Activated CD4-positive, alpha-beta T cell treated with anti-CD3 and anti-CD28 coated beads, Interleukin-2, amount 10 ng/mL, durations not matched to agents 7 days and 5 days (primary cell): ENCODE measurements around the gene TSPAN3. TPM values are rescaled to one million over a fixed set of nuclear protein-coding genes. Genes with fewer than 3 reads are reported as not detected.

ENCODE experiments used
- CTCF ChIA-PET: fragments of 350-600 bp; sonication (Branson Sonifier 250); formaldehyde crosslinking; loops from one replicate; lab custom pipeline; 2021; ENCODE audit warnings: antibody characterized with exemption; lab: Charles Lee
- POLR2A ChIA-PET: fragments of 350-600 bp; sonication (Branson Sonifier 250); formaldehyde crosslinking; loops from one replicate; lab custom pipeline; 2021; ENCODE audit warnings: antibody characterized with exemption; lab: Charles Lee
- DNase-seq: peaks from one replicate; pipeline ENCODE4 v3.0.0-alpha.2; 2020
- H3K27ac Mint-ChIP-seq: one replicate; pipeline ENCODE4 v1.8.0; 2021; ENCODE audit warnings: mild to moderate bottlenecking, moderate library complexity, mixed read lengths
- H3K27me3 Mint-ChIP-seq: one replicate; pipeline ENCODE4 v1.8.0; 2021; ENCODE audit warnings: mixed read lengths
- H3K36me3 Mint-ChIP-seq: one replicate; pipeline ENCODE4 v1.8.0; 2021; ENCODE audit warnings: low read depth, mixed read lengths
- H3K4me1 Mint-ChIP-seq: one replicate; pipeline ENCODE4 v1.8.0; 2021; ENCODE audit warnings: mixed read lengths
- H3K4me3 Mint-ChIP-seq: one replicate; pipeline ENCODE4 v1.8.0; 2021; ENCODE audit warnings: mild to moderate bottlenecking, moderate library complexity, mixed read lengths
- H3K9me3 Mint-ChIP-seq: one replicate; pipeline ENCODE4 v1.8.0; 2021; ENCODE audit warnings: mixed read lengths
- total RNA-seq, 2 experiments: library from RNA; stranded (reverse); gene quantifications; one replicate each; pipeline ENCODE4 v1.2.3, GENCODE V29; 2021

TSPAN3 gene
- total RNA-seq, 2 experiments from 2014 or later: 14.5 to 16.7 TPM

DNA sequence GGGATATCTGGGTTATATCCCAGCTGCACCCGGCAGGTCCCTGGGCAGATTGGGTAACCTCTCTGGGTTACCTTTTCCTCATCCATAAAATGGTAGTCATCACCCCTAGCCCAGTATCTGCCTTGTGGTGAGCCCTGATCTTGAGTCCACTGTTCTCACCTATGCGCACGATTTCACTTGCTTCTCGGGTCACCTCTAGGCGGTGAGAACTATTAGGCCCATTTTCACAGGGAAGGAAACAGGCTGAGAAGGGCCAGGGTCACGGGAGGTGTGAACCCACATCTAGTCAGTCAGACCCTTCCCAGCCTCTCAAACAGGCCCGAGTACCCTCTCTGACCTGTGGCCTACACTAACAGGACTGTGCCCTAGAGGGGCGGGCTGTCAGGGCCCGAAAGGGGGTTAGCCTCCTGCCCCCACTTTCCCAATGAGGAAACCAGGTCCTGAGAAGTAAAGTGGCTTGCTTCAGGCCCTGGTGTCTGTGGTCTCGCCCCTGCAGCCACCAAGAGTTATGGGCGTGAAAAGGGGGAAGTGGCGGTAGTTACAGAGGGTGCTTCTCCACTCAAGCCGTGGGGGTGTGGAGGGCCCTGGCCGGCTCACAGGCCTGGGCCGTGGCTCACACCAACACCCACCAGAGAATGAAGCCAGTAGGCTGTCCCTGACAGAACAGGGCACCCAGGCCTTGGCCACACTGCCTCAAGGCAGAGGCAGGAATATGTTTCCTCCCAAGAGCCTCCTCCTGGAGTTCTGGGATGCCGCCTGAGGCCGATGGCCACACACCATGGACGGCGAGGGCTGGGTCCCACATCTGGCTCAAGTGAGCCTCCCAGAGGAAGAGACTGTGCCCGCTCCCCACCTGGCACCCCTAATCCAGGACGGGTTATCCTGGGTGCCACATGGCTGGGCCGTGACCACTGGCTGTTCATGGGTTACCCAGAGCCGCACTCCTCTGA is 56.5 kb downstream of the TSPAN3 start:
- DNase-seq: no peak
- Mint-ChIP-seq H3K36me3 (peaks cover 59% of the 10 kb centered on the region), H3K4me1 (peaks cover 88% of the 10 kb centered on the region), H3K4me3 (peak overlapping the region; percentile 61), H3K27me3 (no peaks in the 10 kb centered on the region), H3K27ac (peak overlapping the region; percentile 93), H3K9me3 (no peaks in the 10 kb centered on the region)
- ChIA-PET POLR2A (no interaction called here), CTCF (interaction anchor here (0.9 to 4.3 kb wide), 10 partner anchors 9 to 40 kb away, joined by 3 to 18 read pairs (median 6); partner anchors contain the start of gene PSTPIP1)

DNA sequence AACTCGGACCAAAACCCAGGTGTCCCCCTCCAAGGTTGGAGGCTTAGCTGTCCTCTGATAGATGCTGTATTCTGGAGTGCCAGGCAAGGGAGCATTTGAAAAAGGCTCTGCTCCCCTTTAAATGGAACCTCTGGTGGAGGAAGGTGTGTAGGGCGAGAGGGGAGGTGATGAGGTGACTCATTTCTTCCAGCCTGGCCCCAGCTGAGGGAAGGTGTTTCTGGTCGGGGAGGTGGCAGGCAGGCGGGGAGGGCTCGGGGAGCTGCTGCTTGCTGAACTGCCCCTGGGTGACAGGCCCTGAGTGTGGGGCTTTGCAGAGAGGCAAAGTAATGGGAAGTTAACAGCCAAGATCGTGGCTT is 57.2 kb downstream of the TSPAN3 start:
- ChIA-PET CTCF (interaction anchor here (0.9 to 4.3 kb wide), 9 partner anchors 9 to 39 kb away, joined by 3 to 18 read pairs (median 6); partner anchors contain the start of gene PSTPIP1), POLR2A (interaction anchor here (0.7 kb wide), 1 partner anchor 29 kb away, joined by 3 read pairs; no protein-coding TSS in a partner anchor)
- Mint-ChIP-seq H3K27ac (peak overlapping the region; percentile 93), H3K4me3 (peak overlapping the region; percentile 61), H3K27me3 (no peaks in the 10 kb centered on the region), H3K36me3 (peaks cover 58% of the 10 kb centered on the region), H3K9me3 (no peaks in the 10 kb centered on the region), H3K4me1 (peaks cover 90% of the 10 kb centered on the region)
- peak; percentile 86 for DNase-seq

DNA sequence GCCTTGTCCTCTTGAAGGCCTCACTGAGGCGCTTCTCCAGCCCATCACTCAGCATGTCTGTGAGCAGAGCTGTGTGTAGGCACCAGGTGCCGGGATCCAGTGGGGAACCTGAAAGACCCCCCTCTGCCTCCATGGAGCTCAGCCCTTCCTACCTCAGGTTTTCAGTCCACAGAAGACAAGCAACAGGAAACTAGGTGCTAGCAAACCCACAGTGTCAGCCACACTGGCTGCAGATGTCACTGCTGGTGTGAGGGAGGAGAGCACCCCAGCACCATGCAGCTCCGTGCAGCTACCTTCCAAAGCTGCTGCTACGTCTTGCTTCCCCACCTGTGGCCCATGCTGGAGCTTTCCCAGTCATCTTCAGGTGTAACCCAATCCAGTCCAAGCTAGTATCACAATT is 58.0 kb downstream of the TSPAN3 start:
- H3K4me1 Mint-ChIP-seq: peaks cover 86% of the 10 kb centered on the region
- peaks cover 50% of the 10 kb centered on the region for H3K36me3 Mint-ChIP-seq
- H3K27ac Mint-ChIP-seq: peak overlapping the region; percentile 93
- CTCF ChIA-PET: interaction anchor here (1.0 to 4.3 kb wide), 9 partner anchors 9 to 82 kb away, joined by 3 to 18 read pairs (median 6); partner anchors contain the start of genes PSTPIP1 and RCN2
- H3K27me3 Mint-ChIP-seq: no peaks in the 10 kb centered on the region
- H3K4me3 Mint-ChIP-seq: peak overlapping the region; percentile 61
- POLR2A ChIA-PET: interaction anchor here (0.7 kb wide), 1 partner anchor 28 kb away, joined by 3 read pairs; no protein-coding TSS in a partner anchor
- DNase-seq: peak; percentile 68
- no peaks in the 10 kb centered on the region for H3K9me3 Mint-ChIP-seq

DNA sequence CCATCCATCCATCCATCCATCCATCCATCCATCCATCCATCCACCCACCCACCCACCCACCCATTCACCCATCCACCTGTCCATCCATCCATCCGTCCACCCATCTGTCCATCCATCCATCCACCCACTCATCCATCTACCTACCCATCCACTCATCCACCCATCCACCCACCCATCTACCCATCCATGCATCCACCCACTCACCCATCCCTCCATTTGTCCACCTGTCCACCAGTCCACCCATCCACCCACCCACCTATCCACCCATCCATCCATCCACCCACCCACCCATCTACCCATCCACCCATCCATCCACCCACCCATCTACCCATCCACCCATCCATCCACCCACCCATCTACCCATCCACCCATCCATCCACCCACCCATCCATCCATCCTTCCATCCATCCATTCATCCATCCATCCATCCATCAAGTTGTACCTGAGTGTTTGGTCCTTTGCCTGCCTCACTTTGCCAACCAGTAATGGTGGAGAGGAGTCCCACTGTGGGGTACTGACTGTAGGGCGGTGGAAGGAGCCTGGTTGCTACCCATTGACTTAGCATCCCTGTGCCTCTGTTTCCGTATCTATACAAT is 58.7 kb downstream of the TSPAN3 start:
- POLR2A ChIA-PET: no interaction called here

DNA sequence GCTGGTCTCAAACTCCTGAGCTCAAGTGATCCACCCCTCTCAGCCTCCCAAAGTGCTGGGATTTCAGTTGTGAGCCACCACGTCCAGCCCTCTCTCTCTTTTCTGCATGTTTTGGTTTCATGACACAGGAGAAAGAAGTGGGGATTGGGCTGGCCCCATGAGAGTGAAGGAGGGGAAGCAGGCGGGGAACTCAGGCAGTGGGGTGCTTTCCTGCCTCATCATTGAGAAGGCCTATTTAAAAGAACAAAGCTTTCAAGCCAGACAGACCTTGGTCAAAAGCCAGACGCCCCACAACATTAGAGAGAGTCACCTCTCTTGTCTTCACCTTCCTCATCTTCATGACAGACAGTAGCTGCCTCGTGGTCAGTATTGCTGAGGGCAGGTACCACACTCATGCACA is 60.1 kb downstream of the TSPAN3 start:
- DNase-seq: no peak
- Mint-ChIP-seq H3K36me3 (peaks cover 60% of the 10 kb centered on the region), H3K4me1 (peaks cover 84% of the 10 kb centered on the region), H3K9me3 (no peaks in the 10 kb centered on the region), H3K27ac (peak overlapping the region; percentile 71), H3K27me3 (no peaks in the 10 kb centered on the region), H3K4me3 (no peak overlapping the region)
- POLR2A ChIA-PET: interaction anchor here (0.7 kb wide), 1 partner anchor 96 kb away, joined by 3 read pairs; no protein-coding TSS in a partner anchor
- CTCF ChIA-PET: interaction anchor here (1.0 kb wide), 1 partner anchor 9 kb away, joined by 4 read pairs; no protein-coding TSS in a partner anchor

More for the DNA sequence above, 58.7 kb downstream of the TSPAN3 start:
- CTCF ChIA-PET: interaction anchor here (1.2 to 4.3 kb wide), 5 partner anchors 8 to 39 kb away, joined by 3 to 18 read pairs (median 6); partner anchors contain the start of gene PSTPIP1
- H3K9me3 Mint-ChIP-seq: no peaks in the 10 kb centered on the region
- H3K36me3 Mint-ChIP-seq: peaks cover 46% of the 10 kb centered on the region
- DNase-seq: no peak
- peaks cover 80% of the 10 kb centered on the region for H3K4me1 Mint-ChIP-seq
- H3K4me3 Mint-ChIP-seq: peak overlapping the region; percentile 61
- peak overlapping the region; percentile 93 for H3K27ac Mint-ChIP-seq
- no peaks in the 10 kb centered on the region for H3K27me3 Mint-ChIP-seq

DNA sequence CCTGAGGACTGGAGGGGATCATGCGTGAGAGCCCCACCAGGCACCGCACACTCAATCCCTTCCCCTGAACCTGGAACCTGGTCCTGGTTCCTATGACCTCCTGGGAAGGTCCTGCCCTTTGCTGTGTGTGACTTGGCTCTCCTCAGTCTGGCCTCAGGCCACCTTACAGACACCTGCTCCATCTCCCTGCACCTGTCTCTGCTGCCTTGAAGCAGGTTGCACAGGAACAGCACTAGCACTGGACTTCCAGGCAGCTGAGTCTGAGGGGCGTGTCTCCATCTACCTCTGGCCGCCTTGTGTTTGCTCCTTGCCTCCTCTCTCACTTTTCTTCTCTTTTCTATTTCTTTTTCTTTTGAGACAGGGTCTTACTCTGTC is 60.6 kb downstream of the TSPAN3 start:
- Mint-ChIP-seq H3K4me3 (no peak overlapping the region), H3K36me3 (peaks cover 62% of the 10 kb centered on the region), H3K4me1 (peaks cover 84% of the 10 kb centered on the region), H3K27ac (peak overlapping the region; percentile 71), H3K27me3 (no peaks in the 10 kb centered on the region), H3K9me3 (no peaks in the 10 kb centered on the region)
- CTCF ChIA-PET: interaction anchor here (1.0 kb wide), 1 partner anchor 9 kb away, joined by 4 read pairs; no protein-coding TSS in a partner anchor
- POLR2A ChIA-PET: interaction anchor here (0.7 kb wide), 1 partner anchor 96 kb away, joined by 3 read pairs; no protein-coding TSS in a partner anchor
- DNase-seq: no peak

DNA sequence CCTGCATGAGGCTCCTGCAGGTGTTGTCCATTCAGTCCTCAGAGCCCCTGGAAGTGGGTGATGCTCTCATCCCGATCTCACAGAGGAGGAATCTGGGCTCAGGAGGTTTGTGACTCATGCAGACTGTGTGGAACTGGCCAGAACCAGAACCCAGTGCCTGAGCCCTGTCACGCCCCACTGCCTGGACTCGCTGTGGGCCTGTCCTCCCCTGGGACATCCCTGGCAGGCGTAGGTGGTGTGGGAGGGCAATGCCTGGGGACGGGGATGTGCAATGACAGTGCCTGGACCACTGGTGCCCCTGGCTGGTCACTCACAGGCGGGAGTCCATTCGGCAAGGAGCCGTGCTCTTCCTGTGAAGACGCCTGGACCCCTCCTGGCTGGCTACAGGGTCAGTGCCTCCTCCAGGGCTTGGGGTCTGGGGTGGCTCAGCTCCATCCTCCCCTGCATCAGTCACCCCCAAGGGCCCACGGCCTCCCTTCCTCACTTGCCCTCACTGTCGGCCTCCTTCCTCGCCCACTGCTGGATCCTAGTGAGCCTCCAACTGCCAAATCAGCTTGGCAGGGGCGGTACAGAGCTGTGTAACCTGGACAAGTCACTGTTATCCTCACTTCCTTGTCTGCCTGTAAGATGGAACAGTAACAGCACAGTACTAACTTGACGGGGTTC is 61.1 kb downstream of the TSPAN3 start:
- H3K27ac Mint-ChIP-seq: peak overlapping the region; percentile 71
- no peak overlapping the region for H3K4me3 Mint-ChIP-seq
- no peaks in the 10 kb centered on the region for H3K9me3 Mint-ChIP-seq
- DNase-seq: no peak
- ChIA-PET CTCF (no interaction called here), POLR2A (interaction anchor here (0.6 kb wide), 1 partner anchor 959 kb away, joined by 4 read pairs; no protein-coding TSS in a partner anchor)
- peaks cover 58% of the 10 kb centered on the region for H3K36me3 Mint-ChIP-seq
- H3K27me3 Mint-ChIP-seq: no peaks in the 10 kb centered on the region
- peaks cover 82% of the 10 kb centered on the region for H3K4me1 Mint-ChIP-seq

DNA sequence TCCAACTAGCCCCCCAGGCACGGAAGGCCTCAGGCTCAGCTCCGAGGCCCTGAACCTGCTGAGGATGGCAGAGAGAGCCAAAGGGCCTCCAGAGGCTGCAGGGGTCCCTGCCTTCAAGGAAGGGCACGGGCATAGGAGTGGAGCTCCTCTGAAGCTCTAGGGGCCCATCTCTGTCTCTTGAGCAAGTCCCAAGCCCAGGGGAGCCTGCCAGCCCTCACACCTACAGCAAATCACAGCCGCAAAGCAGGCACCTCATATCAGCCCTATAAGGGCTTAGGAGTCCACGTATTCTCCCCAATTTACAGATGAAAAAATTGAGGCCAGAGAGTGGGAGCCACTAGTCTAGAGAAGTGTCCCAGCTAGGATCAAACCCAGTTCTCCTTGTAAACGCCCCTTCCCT is 61.7 kb downstream of the TSPAN3 start:
- no peak for DNase-seq
- CTCF ChIA-PET: no interaction called here
- Mint-ChIP-seq H3K9me3 (peaks cover 2% of the 10 kb centered on the region), H3K4me1 (peaks cover 82% of the 10 kb centered on the region), H3K4me3 (no peak overlapping the region), H3K36me3 (peaks cover 64% of the 10 kb centered on the region), H3K27me3 (no peaks in the 10 kb centered on the region), H3K27ac (no peak overlapping the region)
- POLR2A ChIA-PET: interaction anchor here (0.6 kb wide), 1 partner anchor 959 kb away, joined by 4 read pairs; no protein-coding TSS in a partner anchor

DNA sequence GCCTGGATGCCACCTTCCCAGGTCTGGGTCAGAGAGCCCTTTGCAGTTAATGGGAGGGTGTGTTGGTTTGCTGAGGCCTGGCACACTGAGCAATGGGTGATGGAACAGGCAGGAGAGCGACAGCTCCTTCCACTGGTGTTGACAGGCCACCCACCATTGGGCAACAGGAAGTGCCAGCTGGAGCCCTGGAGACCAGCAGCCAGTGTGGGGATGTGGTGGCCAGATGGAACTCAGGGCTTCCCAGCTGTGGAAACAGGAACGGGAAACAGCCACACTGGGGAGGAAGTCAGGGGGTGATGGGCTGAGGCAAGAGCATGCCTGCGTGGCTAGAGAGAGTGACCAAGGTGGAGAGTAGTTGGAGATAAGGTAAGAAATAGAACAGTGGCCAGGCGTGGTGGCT is 66.7 kb downstream of the TSPAN3 start:
- Mint-ChIP-seq H3K4me3 (peak overlapping the region; percentile 75), H3K27ac (peak overlapping the region; percentile 92), H3K9me3 (peaks cover 3% of the 10 kb centered on the region), H3K36me3 (peaks cover 58% of the 10 kb centered on the region), H3K27me3 (no peaks in the 10 kb centered on the region), H3K4me1 (peaks cover 84% of the 10 kb centered on the region)
- ChIA-PET POLR2A (no interaction called here), CTCF (interaction anchor here (0.7 to 1.6 kb wide), 3 partner anchors 9 to 19 kb away, joined by 3 to 6 read pairs (median 3); partner anchors contain the start of gene PSTPIP1)
- DNase-seq: no peak

DNA sequence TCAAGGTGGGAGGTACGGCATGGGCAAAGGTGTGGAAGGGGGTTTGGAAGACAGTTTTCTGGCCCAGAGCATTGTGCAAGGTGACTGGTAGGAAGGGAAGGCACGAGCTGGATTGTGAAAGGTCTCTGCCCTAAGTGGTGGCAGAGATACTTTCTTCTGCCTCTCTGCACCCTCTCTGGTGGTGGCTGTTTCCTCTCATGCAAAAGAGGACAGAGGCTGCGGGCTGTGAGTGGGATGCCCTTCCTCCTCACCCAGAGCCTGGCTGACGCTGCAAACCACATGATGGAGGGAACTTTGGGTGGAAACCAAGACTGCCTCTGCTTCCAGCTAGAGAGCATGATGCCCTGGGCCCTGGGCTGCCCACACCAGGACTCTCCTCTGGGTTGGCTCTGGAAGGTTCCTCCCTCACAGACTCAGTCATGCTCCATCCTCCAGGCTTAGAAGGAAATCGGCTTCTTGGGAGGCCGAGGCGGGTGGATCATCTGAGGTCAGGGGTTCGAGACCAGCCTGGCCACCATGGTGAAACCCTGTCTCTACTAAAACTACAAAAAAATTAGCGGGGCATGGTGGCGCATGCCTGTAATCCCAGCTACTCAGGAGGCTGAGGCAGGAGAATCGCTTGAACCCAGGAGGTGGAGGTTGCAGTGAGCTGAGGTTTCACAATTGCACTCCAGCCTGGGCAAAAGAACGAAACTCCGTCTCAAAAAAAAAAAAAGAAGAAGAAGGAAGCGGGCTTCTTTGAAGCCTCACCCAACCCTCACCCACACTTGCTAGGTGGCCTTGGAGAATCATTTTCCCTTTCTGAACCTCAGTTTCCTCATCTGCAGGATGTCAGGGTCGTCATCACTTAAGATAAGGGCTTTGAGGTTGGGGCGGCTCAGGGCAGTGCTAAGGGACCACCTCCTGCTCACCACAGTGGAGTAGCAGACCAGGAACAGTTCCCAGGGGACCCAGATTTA is 67.7 kb downstream of the TSPAN3 start:
- Mint-ChIP-seq H3K36me3 (peaks cover 64% of the 10 kb centered on the region), H3K9me3 (peaks cover 3% of the 10 kb centered on the region), H3K27me3 (no peaks in the 10 kb centered on the region), H3K4me3 (peak overlapping the region; percentile 75), H3K27ac (peak overlapping the region; percentile 92), H3K4me1 (peaks cover 86% of the 10 kb centered on the region)
- DNase-seq: peak; percentile 83
- ChIA-PET CTCF (interaction anchor here (1.4 to 1.6 kb wide), 2 partner anchors 8 to 10 kb away, joined by 3 to 6 read pairs; partner anchors contain the start of gene PSTPIP1), POLR2A (interaction anchor here (0.6 kb wide), 1 partner anchor 8 kb away, joined by 3 read pairs; the partner anchor contains the start of gene PSTPIP1)

DNA sequence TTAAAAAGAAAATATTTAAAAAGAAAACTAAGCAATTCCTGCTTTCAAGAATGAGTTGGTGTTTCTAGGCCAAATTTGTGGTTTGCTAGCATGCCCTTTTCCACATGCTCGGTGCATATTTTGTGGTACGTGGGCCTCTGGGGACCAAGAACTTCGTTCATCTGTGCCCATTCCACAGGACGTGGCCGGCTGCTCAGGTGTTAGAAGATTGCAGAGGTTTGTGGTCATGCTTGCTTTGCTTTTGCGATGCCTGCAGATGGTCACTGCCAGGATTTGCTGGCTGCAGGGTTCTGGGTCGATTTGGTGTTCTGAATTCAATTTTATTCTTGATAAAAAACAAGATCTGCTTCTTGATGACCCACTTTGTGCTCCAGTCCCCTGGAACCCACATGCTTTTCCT is 68.5 kb downstream of the TSPAN3 start:
- ChIA-PET CTCF (interaction anchor here (0.5 to 1.3 kb wide), 3 partner anchors 8 to 1978 kb away, joined by 3 to 4 read pairs (median 4); no protein-coding TSS in a partner anchor), POLR2A (no interaction called here)
- no peak for DNase-seq
- Mint-ChIP-seq H3K27ac (peak overlapping the region; percentile 92), H3K4me3 (peak overlapping the region; percentile 75), H3K9me3 (peaks cover 3% of the 10 kb centered on the region), H3K36me3 (peaks cover 67% of the 10 kb centered on the region), H3K4me1 (peaks cover 92% of the 10 kb centered on the region), H3K27me3 (no peaks in the 10 kb centered on the region)
